NT2/D1 (cell line): ENCODE data around the gene CRTC2.
"Not testable (repeated sequence)": the region's sequence is repeated elsewhere in the genome, so short reads cannot be mapped to it uniquely, and the experiment has no call there.

Source experiments
- DNase-seq: peaks from one replicate; pipeline ENCODE4 v3.0.0-alpha.2; 2011; ENCODE audit warnings: low read depth, low spot score
- H3K27me3 ChIP-seq: 2 replicates; pipeline ENCODE4 v1.6.0; 2011; ENCODE audit warnings: mild to moderate bottlenecking; ENCODE audit not compliant: insufficient read length, insufficient read depth
- H3K36me3 ChIP-seq: 2 replicates; pipeline ENCODE4 v1.6.1; 2011; ENCODE audit warnings: mild to moderate bottlenecking, low read length, mixed read lengths; ENCODE audit not compliant: insufficient read depth, insufficient read length
- H3K4me1 ChIP-seq: 2 replicates; pipeline ENCODE4 v1.5.1; 2011; ENCODE audit not compliant: insufficient read depth, insufficient read length
- H3K4me3 ChIP-seq: 2 replicates; pipeline ENCODE4 v1.5.1; 2011; ENCODE audit warnings: low read depth; ENCODE audit not compliant: insufficient read length
- H3K9ac ChIP-seq: 2 replicates; pipeline ENCODE4 v1.6.0; 2011; ENCODE audit warnings: low read depth; ENCODE audit not compliant: insufficient read length
- H3K9me3 ChIP-seq: 2 replicates; pipeline ENCODE4 v1.5.1; 2011; ENCODE audit warnings: mild to moderate bottlenecking, low read length; ENCODE audit not compliant: insufficient read depth
- SUZ12 ChIP-seq: IDR thresholded peaks from 2 replicates; pipeline ENCODE4 v1.6.1; 2011; ENCODE audit not compliant: insufficient read length, insufficient read depth; ENCODE audit errors: extremely low read depth
- YY1 ChIP-seq: IDR thresholded peaks from 2 replicates; pipeline ENCODE4 v1.6.1; 2011; ENCODE audit not compliant: insufficient read length, insufficient read depth
- ZNF274 ChIP-seq: IDR thresholded peaks from 2 replicates; pipeline ENCODE4 v1.6.1; 2011; ENCODE audit warnings: mild to moderate bottlenecking, low read depth, low read length

Gene CRTC2, protein sequence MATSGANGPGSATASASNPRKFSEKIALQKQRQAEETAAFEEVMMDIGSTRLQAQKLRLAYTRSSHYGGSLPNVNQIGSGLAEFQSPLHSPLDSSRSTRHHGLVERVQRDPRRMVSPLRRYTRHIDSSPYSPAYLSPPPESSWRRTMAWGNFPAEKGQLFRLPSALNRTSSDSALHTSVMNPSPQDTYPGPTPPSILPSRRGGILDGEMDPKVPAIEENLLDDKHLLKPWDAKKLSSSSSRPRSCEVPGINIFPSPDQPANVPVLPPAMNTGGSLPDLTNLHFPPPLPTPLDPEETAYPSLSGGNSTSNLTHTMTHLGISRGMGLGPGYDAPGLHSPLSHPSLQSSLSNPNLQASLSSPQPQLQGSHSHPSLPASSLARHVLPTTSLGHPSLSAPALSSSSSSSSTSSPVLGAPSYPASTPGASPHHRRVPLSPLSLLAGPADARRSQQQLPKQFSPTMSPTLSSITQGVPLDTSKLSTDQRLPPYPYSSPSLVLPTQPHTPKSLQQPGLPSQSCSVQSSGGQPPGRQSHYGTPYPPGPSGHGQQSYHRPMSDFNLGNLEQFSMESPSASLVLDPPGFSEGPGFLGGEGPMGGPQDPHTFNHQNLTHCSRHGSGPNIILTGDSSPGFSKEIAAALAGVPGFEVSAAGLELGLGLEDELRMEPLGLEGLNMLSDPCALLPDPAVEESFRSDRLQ

DNA sequence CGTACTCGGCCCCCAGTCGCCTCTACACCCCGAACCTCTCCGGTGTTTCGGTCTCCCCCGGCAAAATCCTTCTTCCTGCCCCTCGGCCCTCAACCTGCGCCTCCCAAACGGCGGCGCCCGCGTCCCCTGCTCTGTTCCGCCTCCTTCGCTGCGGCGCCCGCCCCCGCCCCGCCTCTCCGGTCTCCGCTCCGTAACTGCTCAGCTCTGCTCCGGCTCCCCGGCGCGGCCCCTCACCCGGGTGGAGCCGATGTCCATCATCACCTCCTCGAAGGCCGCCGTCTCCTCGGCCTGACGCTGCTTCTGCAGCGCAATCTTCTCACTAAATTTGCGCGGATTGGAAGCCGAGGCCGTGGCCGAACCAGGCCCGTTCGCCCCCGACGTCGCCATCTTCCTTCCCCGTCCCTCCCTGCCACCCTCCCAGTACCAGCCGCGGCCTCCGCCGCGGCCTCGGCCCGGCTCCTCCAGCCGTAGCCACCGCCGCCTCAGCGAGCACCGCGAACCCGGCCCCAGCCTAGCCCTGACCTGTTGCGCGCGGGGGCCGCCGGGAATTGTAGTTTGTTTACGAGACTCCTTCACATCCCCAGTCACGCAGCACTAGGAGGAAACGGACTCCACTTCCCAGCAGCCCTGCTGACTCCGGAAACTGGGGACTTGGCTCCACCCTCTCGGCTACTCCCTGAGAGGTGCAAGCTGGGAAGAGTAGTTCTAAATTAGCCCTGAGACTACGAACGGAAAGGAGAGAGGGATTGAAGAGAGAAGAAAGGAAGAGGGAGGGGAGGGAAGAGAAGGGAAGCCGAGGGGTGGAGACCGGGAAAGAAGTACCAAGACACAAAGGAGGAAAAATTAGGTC, at the start of gene CRTC2:
Gene CRTC2, minus strand, starts transcription at position 502 of the 850 bp plus-strand sequence. Its CDS starts 115 bp downstream, at position 387.
- Histone ChIP-seq H3K36me3 (peaks cover 56% of the 10 kb centered on the region), H3K4me3 (peak within 1 kb of the TSS; percentile 99), H3K4me1 (peaks cover 27% of the 10 kb centered on the region), H3K9ac (peak within 1 kb of the TSS; percentile 98), H3K27me3 (no peaks in the 10 kb centered on the region), H3K9me3 (no peaks in the 10 kb centered on the region)
- peak; percentile 100 for DNase-seq
- TF ChIP-seq YY1 = peak; percentile 2
- TF ChIP-seq SUZ12 = no peak
- TF ChIP-seq ZNF274 = no peak

DNA sequence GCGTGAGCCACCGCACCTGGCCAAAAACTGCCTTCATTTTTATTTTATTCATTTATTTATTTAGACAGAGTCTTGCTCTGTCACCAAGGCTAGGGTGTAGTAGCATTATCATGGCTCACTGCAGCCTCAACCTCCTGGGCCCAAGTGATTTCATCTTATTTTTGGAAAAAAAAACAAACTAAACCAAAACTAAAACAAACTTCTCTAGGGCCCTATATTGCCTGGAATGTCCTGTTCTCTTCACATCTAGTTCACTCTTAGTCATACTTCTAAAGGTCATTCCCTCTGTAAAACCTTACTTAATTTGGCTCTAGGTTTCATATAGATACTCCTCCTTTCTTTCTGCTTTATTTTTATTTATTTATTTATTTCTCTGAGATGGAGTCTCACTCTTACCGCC, 47.7 kb upstream of the CRTC2 start:
- TF ChIP-seq SUZ12 = no peak
- no peak for TF ChIP-seq YY1
- no peak for TF ChIP-seq ZNF274
- no peaks in the 10 kb centered on the region for H3K27me3 ChIP-seq
- H3K36me3 ChIP-seq = peaks cover 3% of the 10 kb centered on the region
- no peak overlapping the region for H3K9ac ChIP-seq
- no peak for DNase-seq
- H3K9me3 ChIP-seq = no peaks in the 10 kb centered on the region
- peaks cover 3% of the 10 kb centered on the region for H3K4me1 ChIP-seq
- H3K4me3 ChIP-seq = no peak overlapping the region

DNA sequence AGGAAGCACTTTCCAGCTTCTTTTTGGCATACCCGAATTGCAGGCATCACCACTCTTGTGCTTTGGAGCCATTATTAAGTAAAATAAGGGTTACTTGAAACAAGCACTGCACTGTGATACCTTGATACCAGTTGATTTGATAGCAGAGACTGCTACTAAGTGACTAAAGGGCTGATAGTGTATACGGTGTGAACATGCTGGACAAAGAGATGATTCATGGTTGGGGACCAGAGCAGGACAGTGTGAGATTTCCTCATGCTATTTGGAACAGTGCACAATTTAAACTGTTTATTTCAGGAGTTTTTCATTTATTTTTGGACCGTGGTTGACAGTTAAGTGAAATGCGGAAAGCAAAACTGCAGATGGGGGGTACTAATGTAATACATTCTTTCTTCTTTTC, 42.0 kb upstream of the CRTC2 start:
- H3K4me1 ChIP-seq = peaks cover 3% of the 10 kb centered on the region
- H3K9ac ChIP-seq = no peak overlapping the region
- no peaks in the 10 kb centered on the region for H3K9me3 ChIP-seq
- H3K27me3 ChIP-seq = no peaks in the 10 kb centered on the region
- TF ChIP-seq YY1 (no peak), ZNF274 (no peak), SUZ12 (no peak)
- DNase-seq = no peak
- peaks cover 10% of the 10 kb centered on the region for H3K36me3 ChIP-seq
- H3K4me3 ChIP-seq = no peak overlapping the region

DNA sequence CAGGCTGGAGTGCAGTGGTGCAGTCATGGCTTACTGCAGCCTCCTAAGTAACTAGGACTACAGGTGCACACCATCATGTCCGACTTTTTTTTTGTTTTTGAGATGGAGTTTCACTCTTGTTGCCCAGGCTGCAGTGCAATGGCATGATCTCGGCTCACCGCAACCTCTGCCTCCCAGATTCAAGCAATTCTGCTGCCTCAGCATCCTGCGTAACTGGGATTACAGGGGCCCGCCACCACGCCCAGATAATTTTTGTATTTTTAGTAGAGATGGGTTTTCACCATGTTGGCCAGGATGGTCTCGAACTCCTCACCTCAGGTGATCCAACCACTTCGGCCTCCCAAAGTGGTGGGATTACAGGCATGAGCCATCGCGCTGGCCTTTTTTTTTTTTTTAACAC, 38.5 kb upstream of the CRTC2 start:
- peaks cover 41% of the 10 kb centered on the region for H3K36me3 ChIP-seq
- not testable (repeated sequence) for H3K9ac ChIP-seq, H3K9me3 ChIP-seq, H3K27me3 ChIP-seq, H3K4me3 ChIP-seq, DNase-seq, H3K4me1 ChIP-seq

DNA sequence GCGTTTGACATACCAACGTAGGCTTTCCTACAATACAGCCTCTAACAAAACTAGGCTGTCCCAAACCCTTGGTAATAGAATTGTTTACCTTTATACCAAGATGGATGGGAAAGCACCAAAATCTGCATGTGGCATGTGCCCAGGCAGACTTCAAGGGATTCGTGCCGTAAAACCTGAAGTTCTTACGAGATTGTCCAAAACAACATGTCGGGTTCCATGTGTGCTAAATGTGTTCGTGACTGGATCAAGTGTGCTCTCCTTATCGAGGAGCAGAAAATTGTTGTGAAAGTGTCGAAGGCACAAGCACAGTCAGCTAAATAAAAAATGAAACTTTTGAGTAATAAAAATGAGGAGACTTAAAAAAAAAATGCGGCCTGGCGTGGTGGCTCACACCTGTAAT, 37.2 kb upstream of the CRTC2 start:
- peaks cover 51% of the 10 kb centered on the region for H3K36me3 ChIP-seq
- no peaks in the 10 kb centered on the region for H3K4me1 ChIP-seq
- no peaks in the 10 kb centered on the region for H3K27me3 ChIP-seq
- H3K9ac ChIP-seq = no peak overlapping the region
- H3K9me3 ChIP-seq = no peaks in the 10 kb centered on the region
- no peak for DNase-seq
- H3K4me3 ChIP-seq = no peak overlapping the region
- TF ChIP-seq SUZ12 (no peak), YY1 (no peak), ZNF274 (no peak)

DNA sequence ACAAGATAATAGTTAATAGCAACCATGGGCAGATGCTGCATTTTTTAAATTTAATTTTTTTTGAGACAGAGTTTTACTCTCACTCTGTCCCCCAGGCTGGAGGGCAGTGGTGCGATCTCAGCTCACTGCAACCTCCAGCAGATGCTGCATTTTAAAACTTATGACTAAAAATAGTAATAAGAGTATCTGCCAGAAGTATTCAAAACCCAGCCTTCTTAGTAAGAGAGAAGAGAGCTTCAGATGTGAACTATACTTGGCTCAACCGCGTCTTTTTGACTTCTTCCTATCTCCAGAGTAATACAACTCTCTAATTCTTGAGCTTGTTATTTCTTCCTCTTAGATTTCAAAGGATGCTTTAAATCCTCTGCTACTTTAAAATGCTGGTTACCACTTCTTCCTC, 36.8 kb upstream of the CRTC2 start:
- DNase-seq = no peak
- Histone ChIP-seq H3K9me3 (no peaks in the 10 kb centered on the region), H3K9ac (no peak overlapping the region), H3K4me1 (no peaks in the 10 kb centered on the region), H3K27me3 (no peaks in the 10 kb centered on the region), H3K36me3 (peaks cover 51% of the 10 kb centered on the region), H3K4me3 (no peak overlapping the region)
- TF ChIP-seq YY1 (no peak), ZNF274 (no peak), SUZ12 (no peak)

DNA sequence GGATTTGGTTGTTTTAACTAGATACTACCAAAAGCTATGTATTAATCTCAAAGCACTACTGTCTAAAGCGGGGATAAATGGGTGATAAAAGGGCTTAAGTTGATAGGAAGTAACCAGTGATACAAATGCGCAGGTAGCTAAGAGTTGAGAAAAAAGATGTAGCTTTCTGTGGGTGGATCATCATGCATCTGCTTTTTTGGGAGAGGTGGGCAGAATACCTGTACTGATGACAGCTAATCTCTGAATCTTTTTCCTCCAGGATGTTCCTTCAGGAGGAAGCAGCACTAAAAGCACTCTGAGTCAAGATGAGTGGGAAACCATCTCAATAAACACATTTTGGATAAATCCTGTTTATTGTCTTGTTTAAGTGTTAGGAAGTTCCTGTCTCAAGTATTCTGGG, 33.4 kb upstream of the CRTC2 start:
- peaks cover 51% of the 10 kb centered on the region for H3K36me3 ChIP-seq
- TF ChIP-seq SUZ12 = no peak
- no peak for TF ChIP-seq YY1
- no peak for TF ChIP-seq ZNF274

More for the DNA sequence above, 33.4 kb upstream of the CRTC2 start:
- Histone ChIP-seq H3K27me3 (no peaks in the 10 kb centered on the region), H3K9ac (peak overlapping the region; percentile 99), H3K9me3 (no peaks in the 10 kb centered on the region), H3K4me1 (no peaks in the 10 kb centered on the region), H3K4me3 (peak overlapping the region; percentile 91)
- DNase-seq = no peak
